LNCaP clone FGC (cell line): ENCODE data around the gene ATXN1.

Source experiments
- DNase-seq: peaks from one replicate; pipeline ENCODE4 v3.0.0-alpha.2; 2011; ENCODE audit warnings: low read depth
- H3K4me3 ChIP-seq: 2 replicates; pipeline ENCODE4 v1.5.1; 2011; ENCODE audit warnings: mild to moderate bottlenecking, low read depth, low read length, control low read depth
- TF ChIP-seq, protein P1 (sequence below): IDR thresholded peaks from 2 replicates; pipeline ENCODE4 v1.5.1; 2012; ENCODE audit warnings: mild to moderate bottlenecking; ENCODE audit not compliant: control insufficient read depth, insufficient read depth; ENCODE audit errors: extremely low read depth

The ATXN1 gene

GRCh38 chr6:16658348-16659034, 102.8 kb downstream of the ATXN1 start:
- TF ChIP-seq, protein P1, sequence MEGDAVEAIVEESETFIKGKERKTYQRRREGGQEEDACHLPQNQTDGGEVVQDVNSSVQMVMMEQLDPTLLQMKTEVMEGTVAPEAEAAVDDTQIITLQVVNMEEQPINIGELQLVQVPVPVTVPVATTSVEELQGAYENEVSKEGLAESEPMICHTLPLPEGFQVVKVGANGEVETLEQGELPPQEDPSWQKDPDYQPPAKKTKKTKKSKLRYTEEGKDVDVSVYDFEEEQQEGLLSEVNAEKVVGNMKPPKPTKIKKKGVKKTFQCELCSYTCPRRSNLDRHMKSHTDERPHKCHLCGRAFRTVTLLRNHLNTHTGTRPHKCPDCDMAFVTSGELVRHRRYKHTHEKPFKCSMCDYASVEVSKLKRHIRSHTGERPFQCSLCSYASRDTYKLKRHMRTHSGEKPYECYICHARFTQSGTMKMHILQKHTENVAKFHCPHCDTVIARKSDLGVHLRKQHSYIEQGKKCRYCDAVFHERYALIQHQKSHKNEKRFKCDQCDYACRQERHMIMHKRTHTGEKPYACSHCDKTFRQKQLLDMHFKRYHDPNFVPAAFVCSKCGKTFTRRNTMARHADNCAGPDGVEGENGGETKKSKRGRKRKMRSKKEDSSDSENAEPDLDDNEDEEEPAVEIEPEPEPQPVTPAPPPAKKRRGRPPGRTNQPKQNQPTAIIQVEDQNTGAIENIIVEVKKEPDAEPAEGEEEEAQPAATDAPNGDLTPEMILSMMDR, result no peak
- no peak for DNase-seq
- H3K4me3 ChIP-seq, result no peak overlapping the region

DNA sequence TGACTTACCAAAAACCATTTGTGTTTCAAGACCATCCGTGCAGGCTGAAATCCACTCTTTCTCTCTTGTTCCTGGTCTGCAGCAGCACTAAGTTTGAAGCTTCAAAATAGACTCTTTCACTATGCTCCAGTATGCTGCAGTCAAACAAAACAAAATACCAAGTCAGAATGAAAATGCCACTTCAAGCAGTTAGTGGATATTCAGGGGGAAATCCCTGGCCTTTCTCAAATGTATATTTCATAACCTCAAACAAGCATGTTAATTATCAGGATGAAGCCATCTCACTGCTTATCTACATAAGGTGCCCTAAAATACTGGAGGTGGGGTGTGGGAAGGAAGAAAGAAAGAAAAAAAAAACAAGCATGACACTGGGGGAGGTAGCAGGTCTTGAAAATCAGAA, 103.5 kb downstream of the ATXN1 start:
- TF ChIP-seq, protein P1, result no peak
- H3K4me3 ChIP-seq, result no peak overlapping the region
- DNase-seq, result no peak

GRCh38 chr6:16656451-16656850, 104.8 kb downstream of the ATXN1 start:
- DNase-seq, result no peak
- H3K4me3 ChIP-seq, result no peak overlapping the region
- TF ChIP-seq, protein P1, result no peak

- DNase-seq, result no peak
- TF ChIP-seq, protein P1, result no peak
- H3K4me3 ChIP-seq, result no peak overlapping the region
Measured at GRCh38 chr6:16654701-16655100, 106.6 kb downstream of the ATXN1 start.

DNA sequence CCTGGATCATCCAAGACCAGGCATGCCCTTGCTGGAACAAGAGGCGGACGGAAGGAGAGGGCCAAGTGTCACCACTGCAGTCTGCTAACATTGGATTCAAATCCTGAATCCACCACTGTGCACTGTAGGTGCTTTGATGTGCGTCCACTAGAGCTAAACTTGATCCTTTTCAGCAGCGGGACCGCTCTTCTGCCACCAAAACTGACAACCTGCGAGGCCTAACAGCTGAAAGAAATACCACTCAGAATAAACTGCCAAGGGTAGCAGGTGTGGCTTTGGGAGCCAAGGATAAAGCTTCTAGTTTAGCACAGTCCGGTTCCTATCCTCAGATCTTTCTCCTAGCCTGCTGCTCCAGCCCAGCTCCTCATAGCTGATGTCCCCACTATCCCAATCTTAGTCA, 108.0 kb downstream of the ATXN1 start:
- no peak for DNase-seq
- no peak overlapping the region for H3K4me3 ChIP-seq
- TF ChIP-seq, protein P1, result no peak

DNA sequence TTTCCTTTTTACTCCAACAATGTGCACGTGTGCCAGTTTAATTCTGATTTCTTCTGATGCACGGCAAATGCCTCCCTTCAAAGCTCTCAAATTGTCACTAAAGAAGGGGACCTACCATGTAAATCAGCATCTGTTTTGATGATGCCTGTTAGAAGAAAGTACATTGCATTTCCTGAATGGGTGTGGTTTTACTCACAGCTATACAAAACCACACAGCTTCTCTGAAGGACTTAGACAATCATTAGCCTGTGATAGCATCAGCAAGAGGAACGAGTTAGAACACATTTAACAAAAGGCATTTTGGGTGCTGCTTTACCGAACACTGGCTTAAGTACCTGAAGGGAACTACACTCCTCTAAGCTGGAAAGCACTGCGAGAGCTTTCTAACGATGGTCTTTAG, 109.4 kb downstream of the ATXN1 start:
- TF ChIP-seq, protein P1, result no peak
- H3K4me3 ChIP-seq, result no peak overlapping the region
- no peak for DNase-seq

- H3K4me3 ChIP-seq, result no peak overlapping the region
- no peak for DNase-seq
- TF ChIP-seq, protein P1, result no peak
Measured at GRCh38 chr6:16649890-16650289, 111.4 kb downstream of the ATXN1 start.
